Ammon's horn (tissue), 1 donor: ENCODE results near the gene HSPA9.

Experiments
- DNase-seq: peaks from one replicate; pipeline ENCODE4 v3.0.0-alpha.2; 2016; ENCODE audit warnings: low spot score

The HSPA9 gene

DNA sequence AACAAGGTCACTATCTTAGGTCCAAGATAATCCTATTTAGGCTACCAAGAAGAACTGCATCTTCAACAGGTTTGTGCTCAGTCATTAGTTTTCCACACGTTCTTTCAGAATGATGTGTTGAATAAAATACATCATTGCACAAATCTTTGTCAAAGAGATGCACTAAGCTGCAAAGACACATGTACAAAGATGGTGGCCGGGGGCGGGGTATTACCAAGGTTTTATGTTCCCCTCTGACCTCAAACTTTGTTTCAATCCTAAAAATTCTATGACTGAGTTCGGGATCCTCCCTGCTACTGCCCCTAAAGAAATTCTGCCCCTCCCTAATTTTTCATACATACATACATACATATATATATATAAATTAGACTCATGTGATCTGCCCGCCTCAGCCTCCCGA is 14.2 kb downstream of the HSPA9 start:
- no peak for DNase-seq

DNA sequence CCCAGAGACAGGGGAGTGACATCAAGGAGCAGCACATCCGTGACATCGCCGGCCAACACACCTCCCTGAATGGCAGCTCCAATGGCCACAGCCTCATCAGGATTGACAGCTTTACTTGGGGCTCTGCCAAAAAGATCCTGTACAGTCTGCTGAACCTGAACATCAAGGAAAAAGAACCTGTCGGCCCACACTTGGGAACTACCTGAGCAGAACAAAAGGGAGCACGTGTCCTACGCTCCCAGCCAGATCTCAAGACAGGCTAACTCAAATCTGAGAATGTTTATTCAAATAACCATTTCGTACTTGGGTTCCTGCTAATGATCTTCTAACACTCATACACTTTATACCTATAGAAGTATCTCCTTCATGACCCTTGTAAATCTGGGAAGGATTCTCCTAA is 15.3 kb downstream of the HSPA9 start:
- DNase-seq: no peak

DNA sequence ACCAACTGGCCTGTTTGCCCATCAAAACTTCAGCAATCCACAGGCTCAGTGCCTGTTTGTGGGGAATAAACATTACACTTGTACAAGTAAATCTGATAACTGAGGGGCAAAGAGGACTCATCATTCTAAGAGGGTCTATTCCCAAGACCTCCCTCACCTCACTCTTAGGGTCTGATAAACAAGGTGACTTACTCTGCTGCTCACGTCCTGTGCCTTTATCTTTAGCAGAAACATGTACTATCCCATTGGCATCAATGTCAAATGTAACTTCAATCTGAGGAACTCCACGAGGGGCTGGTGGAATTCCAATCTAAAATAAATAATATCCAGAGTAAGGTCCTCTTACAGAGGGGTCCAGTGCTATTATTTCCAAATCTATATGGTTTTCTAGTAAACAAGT is 17.5 kb downstream of the HSPA9 start:
- no peak for DNase-seq

DNA sequence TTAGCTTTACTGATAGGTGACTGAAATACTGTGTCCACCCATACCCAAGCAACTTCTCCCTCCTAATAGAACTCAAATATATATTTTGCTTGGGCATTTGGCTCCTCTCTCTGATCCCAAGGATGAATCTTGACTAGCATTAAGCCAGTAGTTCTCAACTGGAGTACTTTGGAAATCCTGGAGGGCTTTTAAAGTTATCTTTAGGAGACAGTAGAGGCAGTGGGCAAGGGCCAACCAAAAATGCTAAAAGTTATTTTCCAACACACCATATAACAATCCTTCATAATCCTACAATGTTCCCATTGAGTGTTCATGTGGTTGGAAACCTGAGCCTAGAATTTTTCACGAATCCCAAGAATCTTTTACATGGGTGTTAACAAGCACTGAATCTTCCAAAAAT is 21.1 kb downstream of the HSPA9 start:
- DNase-seq: no peak

DNA sequence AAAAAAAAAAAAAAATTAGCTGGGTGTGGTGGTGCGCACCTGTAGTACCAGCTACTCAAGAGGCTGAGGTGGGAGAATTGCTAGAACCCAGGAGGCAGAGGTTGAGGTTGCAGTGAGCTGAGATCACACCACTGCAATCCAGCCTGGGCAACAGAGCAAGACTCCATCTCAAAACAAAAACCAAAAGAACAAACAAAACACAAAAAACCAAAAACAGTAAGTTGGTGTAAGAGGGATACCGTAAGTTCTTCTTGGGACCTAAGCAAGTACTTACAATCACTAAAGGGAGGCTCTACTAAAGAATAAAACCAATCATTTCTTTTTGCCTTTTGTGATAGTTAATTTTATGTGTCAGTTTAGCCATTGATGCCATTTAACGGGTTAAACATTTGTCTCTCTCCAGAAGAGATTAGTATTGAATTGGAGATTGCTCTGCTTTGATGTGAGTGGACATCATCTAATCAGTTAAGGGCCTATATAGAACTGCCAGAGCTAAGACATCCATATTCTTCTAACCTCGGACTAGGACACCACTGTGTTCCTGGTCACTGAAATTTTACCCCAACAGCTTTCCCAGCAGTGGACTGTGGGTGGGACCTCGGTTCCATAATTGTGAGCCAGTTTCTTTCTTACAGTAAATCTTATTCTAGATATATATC is 21.6 kb downstream of the HSPA9 start:
- DNase-seq: no peak

DNA sequence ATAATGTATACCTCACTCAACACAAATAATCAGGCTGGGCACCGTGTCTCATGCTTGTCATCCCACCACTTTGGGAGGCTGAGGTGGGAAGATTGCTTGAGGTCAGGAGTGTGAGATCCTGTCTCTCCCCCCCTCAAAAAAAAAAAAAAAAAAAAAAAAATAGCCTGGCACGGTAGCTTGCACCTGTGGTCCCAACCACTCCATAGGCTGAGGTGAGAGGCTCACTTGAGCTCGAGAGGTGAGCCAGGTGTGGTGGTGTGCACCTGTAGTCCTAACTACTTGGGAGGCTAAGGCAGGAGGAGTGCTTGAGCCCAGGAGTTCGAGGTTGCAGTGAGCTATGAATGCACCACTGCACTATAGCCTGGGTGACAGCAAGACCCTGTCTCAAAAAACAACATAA is 22.5 kb downstream of the HSPA9 start:
- no peak for DNase-seq

DNA sequence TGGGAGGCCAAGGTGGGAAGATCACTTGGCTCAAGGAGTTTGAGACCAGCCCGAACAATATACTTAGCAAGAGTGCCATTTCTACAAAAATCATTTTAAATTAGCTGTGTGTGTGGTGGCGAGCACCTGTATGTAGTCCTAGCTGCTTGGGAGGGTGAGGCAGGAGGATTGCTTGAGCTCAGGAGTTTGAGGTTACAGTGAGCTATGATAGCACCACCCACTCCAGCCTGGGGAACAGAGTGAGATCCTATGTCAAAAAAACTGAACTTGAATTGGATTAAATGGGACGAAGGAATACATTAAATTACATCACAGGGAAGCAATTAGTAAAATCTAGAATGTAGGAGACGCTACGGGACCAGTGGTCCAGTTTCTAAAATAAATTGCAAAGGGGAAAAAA is 25.8 kb downstream of the HSPA9 start:
- DNase-seq: no peak

DNA sequence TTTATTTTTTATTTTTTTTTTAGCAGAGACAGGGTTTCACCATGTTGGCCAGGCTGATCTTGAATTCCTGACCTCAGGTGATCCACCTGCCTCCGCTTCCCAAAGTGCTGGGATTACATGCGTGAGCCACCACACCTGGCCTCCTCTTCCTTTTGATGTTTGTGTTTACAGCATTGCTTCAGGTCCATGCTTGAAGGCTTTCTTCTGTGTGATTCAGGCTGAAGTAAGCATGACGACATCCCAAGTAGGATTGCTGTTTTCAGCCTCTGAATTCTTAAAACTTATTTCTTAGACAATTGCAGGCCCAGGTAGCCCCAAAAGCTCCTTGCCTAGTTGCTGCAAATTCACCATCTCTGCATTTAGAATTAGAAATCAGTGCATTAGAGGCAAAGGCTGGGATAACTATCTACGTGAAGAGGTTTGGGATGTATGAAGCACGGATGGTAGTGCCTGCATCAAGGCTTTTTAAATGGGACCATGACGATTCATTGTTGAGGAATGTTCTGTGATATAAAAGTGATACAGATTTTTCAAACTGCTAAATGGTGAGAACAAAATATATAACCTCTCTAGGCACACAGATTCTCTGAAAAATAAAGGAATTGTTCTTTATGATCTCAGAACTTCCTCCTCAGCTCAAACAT is 29.2 kb downstream of the HSPA9 start:
- DNase-seq: no peak

DNA sequence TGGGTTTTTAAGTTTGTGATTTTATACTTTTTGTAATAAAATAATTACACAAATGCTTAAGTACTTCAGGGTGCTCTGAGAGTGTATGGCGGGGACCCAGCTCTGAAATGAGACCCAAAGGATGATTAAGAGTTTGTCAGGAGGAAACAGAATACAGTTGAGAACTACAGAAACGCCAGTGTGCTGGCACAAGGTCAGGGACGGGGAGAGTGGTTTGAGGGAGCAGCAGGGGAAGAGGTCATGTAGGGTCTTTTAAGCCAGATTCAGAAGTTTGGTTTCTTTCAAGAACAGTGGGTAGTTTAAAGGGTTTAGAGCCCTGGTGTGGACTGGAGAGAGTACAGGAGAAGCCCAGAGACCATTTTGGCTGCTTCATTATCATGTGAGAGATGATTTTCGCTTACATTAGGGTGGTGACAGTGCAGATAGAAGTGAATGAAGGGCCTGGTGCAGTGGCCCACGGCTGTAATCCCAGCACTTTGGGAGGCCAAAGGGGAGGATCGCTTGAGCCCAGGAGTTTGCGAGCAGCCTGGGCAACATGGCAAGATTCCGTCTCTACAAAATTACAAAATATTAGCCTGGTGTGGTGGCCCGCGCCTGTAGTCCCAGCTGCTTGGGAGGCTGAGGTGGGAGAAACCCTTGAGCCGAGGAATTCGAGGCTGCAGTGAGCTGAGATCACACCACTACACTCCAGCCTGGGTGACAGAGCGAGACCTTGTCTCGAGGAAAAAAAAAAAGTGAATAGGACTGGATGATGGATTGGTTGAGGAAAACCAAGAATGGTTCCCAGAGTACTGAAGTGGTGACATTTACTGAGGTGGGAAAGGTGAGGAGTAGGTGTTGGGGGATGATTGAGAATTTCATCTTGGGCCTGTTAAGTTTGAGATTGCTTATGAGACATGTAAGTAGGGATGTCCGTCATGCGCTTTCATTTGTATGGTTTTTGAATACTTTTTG is 30.7 kb downstream of the HSPA9 start:
- no peak for DNase-seq

DNA sequence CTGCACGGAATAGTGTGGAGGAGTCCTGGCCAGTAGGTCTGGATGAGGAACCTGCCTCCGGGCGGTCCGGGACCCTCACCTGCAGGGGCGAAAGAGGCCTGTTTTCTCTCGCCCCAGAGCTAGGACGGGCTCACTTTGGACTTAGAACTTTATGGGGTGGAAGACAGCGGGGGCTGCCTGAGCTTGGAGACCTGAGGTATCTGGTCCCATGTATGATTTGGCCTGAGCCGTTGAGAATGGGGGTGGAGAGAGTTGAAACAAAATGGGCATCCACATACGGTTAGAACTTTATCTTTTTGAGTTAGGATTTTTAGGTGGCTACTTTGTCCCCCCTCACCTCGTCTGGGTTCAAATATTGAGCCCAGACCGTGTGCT is 31.5 kb downstream of the HSPA9 start:
- no peak for DNase-seq

DNA sequence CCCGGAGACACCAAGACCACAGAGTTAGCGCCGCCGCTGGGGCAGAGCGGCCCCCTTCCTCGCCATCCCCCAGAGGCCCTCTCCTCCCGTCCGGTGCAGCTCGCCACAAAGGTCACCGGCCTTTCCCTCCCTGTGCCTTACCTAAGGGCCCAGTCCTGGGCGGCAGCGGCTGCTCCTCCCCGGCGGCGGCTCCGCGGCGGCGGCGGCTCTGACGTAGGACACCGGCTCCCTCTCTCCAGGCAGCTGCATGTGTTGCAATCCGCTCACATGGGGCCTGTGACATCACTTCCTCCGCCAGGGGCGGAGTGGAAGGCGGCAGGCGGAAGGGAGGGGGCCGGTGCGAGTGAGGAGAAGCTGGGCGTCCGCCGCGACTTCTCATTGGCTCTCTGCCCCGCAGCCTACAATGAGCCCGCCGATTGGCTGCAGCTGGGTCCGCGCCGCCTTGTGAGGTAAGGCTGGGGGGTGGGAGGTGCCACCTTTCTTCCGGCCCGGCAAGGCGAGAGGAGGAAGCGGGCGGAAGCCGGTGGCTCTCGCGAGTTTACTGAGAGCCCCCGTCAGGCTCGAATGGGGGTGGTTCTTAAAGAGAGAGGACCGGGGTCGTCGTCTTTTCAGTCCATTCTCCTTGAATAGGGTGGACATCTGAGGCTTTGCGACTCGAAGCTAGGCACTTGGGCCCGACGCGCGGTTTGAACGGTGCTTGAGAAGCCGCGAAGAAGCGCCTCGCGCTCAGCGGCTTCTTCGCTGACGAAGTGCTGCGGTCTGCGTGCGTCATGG is 32.1 kb downstream of the HSPA9 start, which contains the start of gene ETF1:
Gene ETF1, minus strand, starts transcription at position 281 of the 774 bp plus-strand sequence. CDS start 318 bp downstream, outside the sequence.
- DNase-seq: peak; percentile 100

DNA sequence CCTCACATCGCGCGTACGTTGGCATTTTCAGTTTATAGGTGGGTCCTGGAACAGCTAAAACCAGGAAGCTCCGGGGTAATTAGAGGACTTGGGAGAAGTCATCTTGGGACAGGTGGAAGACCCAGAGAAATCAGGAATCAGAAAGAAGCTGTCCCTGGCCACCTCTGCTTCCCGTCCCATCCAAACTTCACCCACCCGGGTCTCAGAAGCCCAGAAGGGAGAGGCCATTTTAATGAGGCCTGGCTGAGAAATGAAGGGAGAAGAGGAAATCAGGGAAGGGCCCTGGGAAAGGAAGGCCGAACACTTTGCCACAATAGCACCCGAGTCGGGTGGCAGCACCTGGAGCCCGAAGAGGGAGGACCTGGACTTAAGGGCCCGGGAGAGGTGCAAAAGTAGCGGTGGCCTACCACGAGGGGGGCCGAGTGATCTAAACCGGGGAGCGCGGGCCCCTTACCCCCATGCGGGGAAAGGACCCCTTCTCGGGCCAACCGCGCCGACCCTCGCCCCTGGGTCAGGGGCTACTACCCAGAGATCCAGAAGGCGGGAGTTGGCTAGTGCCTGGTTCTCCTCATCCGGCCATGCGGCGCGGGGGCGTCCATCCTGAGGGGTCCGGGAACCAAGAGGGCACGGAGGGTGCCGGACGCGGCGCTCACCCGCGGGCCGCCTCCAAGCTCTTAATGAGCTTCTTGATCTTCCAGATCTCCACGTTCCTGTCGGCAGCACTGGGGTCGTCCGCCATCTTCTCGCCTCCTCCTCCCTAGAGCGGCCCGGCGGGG is 32.8 kb downstream of the HSPA9 start:
- DNase-seq: no peak

DNA sequence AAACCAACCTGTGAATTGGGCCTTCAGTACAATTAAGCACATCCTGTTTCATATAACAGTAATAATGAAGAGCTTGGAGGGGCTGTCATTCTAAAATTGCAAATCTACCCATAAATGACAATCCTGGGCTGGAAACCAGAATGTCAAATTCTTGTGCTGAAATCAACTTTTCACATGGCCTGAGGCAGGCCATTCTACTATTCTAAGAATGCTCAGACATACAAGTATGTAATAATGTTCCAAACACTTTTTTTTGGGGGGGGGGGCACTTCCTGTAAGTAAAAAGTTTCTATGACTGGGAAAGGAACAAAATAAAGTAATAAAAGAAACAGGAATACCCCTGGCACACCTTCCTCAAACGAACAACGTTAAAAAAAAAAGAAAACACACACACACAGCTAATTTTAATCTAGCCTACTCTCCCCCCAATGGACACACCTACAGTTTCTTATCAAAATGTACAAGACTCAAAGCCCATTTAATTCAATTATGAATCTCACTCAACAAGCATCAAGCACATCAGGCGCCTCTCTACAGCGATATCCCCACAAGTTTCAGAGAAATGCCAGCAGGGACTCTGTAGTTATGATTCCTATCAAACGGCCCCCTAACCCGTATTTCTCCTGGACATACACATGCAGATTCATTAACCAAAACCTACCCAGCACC is 33.6 kb downstream of the HSPA9 start:
- DNase-seq: no peak

DNA sequence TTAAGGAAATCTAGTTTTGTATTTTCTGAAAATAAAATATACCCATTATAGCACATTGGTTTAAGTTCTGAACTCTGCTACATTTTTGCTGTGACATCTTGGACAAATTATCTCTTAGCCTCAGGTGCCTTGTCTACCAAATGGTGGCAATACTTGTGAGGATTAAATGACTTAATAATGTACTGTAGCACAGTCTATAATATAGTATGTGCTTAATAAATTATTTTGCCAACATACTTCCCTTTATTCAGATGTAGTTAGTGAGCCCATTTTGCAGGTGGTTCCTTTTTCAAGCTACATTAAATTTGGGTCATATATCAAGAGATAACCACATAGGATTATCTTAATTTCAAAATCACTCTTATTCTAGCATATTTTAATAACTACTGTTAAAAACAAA is 35.4 kb downstream of the HSPA9 start:
- DNase-seq: no peak

DNA sequence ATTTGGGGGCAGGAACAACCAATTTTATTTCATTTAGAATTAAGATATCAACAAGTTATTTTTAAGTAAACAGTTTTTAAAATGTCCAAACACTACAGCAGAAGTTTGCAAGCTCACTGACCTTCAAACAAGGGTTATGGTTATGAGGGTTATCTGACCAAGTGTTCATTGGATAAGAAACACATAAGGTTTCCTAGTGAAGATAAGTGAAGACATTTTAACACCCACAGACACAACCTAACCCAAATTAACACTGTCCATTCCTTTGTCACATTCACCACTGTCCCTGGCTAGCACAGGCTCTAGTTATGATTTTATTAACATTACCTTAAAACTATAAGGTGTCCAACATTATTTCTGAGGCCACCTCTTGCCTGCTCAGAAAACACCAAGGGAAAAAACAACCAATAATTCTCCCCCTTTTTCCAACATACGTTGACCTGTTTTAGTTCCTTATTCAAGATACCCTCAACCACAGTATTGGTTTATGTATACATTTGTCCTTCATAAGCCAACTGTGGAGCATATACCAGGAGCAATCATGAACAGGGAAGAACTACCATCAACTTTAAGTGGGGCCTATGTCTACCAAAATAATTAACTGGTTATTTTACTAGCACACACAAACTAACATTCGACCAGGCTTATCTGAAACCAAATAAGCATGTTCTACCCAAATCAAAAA is 36.1 kb downstream of the HSPA9 start:
- DNase-seq: no peak

DNA sequence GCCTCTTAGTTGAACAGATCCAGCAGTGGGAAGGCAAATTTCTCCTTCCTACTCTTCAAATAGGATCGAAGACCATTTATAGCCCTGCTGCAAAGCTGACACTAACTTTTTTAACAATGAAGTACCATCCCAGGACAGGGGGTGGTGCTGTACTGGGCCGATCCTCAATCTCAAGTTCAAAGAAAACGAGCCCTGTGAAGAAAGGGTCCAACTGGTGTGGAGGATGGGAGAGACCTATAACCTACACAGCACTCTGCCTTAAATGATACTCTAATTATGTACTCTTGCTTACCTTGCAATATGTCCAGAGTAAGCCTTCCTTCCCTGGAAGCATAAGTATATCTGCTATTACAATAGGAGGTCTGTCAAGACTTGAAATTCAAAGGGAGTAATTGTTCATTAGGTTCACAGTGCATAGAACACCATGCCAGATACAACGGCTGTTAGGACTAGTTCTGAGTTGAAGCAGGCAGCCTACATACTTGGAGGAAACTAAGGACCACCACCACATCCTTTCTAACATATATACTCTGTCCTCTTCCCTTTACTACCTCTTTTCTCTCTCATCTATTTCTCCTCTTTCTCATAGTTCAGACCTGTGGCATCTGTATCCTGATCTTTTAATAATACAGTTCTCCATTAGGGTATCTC is 38.4 kb downstream of the HSPA9 start:
- no peak for DNase-seq

DNA sequence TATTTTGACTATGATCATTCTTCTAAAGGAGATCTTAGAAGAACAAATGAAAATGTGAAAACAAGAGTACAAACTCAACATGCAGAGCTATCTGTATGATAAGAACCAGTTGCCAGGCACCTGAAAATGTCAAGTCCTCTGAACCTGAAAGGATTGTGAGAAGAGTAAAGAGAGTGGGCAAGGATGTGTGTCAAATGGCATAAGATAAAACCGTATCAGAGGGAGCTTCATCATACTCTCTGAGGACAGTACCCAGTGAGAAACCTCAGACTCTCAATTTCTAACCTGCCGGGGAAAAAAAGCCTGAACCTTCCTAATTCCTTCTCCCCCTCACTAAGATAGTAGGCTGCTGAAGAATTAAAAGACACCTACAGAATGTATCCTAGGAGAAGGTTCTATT is 39.0 kb downstream of the HSPA9 start:
- no peak for DNase-seq

DNA sequence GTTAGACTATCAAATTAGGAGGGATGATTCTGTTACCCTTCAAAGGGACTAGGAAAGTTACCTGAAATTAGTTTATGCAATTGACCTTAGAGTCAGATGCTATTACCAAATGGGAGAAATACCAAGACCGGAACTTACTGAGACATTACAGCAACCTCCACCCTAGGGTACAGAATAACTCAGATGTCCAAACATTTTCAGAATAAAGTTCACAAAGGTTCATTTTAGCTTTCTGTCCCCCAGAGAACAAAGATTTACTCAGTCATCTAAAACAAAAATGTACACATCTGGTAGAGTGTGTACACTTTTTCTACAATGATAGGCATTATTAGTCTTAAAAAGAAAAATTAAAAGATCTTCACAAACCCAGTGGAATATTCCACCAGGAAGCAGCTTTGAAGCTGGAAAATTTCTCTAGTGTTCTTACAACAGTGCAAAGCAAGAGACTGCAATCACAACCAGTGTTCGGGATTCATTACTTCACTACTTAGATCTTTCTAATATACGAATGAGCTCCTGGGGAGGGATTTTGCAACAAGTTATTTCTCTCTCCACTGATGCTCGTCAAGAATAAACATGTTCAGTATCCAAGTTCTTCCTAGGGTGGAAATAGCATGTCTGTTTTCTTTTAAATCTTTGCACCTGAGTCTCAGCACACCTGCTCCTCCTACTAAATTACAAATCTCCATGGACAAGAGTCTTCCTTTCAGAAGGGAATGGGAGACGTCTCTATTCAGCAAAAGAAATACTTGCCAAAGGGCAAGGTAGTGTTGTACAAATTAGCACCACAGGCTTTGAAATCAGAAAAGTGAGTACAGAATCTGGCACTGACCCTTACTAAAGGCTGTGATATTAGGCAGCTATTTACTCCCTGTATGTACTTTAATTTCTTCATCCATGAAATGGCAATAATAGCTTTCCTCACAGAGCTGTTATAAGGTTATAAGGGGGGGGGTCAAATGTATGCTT is 40.9 kb downstream of the HSPA9 start:
- DNase-seq: no peak
